Stimulated activated CD4-positive, alpha-beta T cell treated with anti-CD3 and anti-CD28 coated beads, TNF-alpha, amount 100 ng/mL, for 24 hours (primary cell): ENCODE results near the gene IGSF23.
"Not testable (repeated sequence)": the region's sequence is repeated elsewhere in the genome, so short reads cannot be mapped to it uniquely, and the experiment has no call there.

ENCODE experiments used
- DNase-seq, 3 experiments: peaks; one replicate each; pipeline ENCODE4 v3.0.0-alpha.2; 2020; ENCODE audit warnings: low read depth in 3 of 3

The IGSF23 gene

DNA sequence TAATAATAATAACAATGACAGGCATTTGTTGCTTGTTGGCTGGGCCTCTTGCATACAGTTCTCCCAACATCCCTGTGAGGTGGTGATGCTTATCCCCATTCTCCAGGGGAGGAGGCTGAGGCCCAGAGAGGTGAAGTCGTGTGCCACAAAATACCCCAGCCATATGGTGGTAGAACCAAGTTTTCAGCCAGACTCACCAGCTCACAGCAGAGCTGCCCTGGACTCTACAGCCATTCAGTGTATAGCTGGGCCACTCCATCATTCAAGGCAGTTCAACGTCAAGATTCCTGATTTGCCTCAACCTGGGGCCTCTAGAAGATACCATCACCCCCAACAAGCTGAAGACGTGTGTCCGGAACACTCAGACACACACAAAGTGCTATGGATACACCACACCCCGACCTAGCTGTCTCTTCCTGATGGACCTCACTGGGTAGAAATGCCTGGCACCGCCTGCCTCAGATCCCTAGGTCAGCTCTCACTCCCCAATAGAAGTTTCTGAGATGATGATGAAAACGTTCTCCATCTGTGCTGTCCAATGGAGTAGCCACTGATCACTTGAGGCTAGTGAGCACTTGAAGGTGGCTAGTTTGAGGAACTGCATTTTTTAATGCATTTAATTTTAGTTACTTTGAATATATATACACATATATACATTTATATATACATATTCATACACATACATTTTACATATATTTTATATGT lies 53.6 kb downstream of the IGSF23 start:
- no peak for DNase-seq

DNA sequence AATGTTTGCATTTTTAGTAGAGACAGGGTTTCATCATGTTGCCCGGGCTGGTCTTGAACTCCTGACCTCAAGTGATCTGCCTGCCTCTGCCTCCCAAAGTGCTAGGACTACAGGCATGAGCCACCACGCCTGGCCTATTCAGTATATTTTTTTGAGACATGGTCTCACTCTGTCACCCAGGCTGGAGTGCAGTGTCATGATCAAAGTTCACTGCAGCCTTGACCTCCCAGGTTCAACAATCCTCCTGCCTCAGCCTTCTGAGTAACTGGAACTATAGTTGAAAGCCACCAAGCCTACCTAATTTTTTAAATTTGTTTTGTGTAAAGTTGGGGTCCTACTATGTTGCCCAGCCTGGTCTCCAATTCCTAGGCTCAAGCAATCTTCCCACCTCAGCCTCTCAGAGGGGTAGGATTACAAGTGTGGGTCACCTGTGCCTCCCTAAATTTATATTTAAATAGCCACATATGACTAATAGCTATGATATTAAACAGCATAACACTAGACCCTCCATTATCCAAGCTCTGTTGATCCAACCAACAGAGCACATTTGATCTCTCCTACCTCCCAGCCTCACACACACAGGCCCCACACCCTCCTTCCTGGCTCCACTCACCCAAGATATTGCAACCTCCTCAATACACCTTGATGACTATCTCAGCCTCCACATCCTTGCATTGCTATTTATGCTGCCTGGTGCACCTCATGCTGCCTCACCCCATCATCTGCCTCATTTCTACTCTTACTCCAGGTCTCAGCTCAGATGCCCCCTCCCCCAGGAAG lies 55.8 kb downstream of the IGSF23 start:
- DNase-seq: no peak

DNA sequence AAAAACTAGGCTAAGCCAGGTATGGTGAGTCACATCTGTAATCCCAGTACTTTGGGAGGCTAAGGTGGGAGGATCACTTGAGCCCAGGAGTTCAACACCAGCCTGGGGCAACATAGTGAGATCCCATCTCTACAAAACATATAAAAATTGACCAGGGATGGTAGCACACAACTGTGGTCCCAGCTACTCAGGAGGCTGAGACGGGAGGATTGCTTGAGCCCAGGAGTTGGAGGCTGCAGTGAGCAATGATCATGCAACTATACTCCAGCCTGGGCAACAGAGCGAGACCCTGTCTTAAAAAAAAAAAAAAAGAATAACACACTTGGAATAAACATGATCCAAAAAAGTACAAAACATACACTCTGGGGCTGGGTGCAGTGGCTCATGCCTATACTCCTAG lies 56.7 kb downstream of the IGSF23 start:
- DNase-seq: not testable (repeated sequence)

DNA sequence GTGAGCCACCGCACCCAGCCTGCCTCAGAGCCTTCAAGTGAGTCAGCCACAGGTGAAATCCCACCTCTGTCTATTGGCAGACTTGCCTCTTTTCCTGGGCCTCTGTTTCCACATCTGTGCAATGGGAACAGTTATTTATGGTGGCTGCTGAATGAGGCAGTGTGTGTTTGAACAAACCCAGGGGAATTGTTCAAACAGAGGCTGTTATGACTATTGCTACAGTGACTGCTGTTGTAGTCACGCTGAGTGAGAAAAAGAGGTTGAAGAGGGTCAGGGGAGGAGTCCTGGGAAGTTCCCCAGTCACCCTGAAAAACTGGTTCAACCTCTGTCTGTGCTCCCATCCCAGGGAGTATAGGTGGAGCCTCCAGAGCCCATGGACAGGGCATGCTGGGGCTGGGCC lies 58.0 kb downstream of the IGSF23 start, which contains the start of gene CEACAM19:
TSS of gene CEACAM19 (plus strand) at position 83 of the 400 bp plus-strand sequence. CDS start 450 bp downstream, outside the sequence.
- DNase-seq: no peak

DNA sequence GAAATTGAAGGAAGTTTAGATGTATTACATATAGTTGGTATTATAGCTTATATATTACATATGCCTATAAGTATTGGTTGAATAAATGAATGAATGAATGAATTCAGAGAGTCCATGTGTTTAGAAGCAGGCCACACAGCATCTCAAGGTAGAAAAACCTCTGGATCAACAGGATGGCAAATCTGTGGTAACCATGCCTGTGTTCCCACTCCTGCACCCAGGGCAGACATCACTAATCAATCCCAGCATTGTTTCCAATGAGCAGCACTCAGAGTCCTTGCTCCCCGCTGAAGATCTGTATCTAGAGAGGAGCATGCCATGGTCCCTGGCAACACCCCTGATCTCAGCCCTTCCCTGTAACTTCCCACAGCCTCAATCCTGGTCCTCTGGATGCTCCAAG lies 58.9 kb downstream of the IGSF23 start:
- DNase-seq: no peak

DNA sequence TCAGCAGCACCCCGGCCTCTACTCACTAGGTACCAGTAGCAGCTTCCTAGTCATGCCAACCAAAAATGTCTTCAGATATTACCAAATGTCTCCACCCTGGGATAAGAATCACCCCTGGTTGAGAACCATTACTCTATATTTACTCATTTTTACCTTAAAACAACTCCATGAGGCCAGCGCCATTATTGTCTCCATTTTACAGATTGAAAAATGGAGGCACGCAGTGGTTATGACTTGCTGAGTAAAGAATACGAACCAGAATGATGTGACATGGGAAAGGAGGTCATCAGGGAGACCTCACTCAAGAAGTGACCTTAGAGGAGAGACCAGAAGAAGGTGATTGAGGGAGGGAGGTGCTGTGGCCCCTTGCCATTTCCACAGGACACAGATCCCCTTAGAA lies 60.1 kb downstream of the IGSF23 start:
- DNase-seq: no peak

DNA sequence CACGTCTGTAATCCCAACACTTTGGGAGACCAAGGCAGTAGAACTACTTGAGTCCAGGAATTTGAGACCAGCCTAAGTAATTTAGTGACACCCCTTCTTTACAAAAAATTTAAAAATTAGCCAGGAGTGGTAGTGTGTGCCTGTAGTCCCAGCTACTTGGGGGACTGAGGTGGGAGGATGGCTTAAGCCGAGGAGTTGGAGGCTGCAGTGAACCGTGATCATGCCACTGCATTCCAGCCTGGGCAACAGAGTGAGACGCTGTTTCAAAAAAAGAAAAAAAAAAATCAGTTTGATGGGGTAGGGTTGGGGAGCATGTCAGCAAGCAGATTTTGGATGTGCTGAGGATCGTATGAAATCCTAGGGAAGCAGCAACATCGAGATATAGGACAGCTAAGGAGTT lies 62.2 kb downstream of the IGSF23 start:
- no peak for DNase-seq

DNA sequence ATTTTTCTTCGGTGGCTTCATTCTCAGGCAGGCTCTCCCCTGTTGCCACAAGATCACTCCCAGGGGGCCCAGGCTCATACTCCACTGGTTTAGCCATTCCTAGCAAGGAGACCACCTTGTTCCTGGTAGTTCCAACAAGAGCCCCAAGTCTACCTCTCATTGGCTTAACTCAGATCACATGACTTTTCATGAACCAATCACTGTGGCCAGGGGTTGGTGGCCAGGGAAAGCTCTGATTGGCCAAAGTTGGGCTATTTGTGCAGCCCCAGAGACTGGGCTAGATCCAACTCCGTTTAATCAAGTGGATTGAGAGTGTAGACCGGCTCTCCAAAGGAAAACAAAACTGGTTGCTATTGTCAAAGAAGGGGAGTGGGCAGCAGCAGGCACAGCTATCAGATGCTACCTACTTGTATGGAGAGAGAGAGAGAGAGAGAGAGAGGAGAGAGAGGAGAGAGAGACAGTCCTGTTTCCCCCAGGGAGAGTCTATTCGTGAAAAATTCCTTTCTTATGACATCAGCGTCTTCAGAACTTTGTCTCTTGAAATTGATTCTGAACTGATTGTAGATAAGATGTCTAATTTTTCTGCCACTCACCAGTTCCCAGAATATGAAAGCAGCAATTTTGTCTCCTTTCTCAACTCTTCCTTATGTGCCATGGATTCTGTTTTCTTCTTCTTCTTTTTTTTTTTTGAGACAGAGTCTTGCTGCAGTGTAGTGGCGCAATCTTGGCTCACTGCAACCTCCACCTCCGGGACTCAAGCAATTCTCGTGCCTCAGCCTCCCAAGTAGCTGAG lies 63.9 kb downstream of the IGSF23 start:
- no peak for DNase-seq

DNA sequence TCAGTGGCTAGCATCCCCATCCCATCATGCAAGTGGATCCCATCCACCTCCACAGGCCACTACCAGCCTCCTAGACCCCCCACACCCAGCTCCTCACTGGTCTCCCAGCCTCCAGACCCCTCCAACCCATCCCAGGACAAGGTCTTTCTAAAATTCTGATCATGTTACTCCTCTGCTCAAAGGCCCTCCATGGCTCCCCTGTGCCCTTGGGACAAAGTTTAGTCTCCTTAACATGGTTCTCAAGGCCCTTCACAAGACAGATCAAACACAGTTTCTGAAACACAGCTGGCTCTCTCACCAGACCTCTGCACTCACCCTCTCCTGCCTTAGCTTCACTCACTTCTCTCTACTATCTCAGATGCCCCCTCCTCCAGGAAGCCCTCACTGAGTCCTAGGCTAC lies 67.2 kb downstream of the IGSF23 start:
- DNase-seq: no peak

DNA sequence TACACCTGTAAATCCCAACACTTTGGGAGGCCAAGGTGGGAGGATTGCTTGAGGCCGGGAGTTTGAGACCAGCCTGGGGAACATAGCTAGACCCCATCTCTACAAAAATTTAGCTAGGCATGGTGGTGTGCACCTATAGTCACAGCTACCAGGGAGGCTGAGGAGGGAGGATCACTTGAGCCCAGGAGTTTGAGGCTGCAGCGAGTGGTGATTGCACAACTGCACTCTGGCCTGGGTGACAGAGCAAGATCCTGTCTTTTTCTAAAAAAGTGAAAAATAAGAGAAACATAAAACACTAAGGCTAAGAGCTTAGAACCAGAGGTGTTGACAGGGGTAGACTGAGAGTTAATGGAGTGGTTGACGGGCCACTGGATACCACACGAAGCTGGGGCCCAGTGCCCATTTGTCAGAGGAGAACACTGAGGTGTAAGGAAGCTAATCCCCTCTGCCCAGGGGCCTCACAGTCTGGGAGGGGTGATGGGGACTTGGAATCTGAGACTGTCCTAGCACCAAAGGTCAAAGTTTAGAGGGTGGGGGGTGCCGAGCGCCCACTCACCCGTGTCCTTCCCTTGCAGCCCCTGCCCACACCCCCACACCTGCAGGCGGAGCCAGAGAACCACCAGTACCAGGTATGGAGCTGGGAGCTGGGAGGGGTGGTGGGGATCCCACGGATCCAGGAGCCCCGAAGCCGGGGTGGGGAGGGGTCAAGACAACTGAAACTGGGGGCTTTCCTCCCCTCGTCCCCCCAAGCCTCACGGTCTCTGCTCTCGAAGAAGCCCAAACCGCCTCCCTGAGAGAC lies 68.8 kb downstream of the IGSF23 start:
- no peak for DNase-seq

DNA sequence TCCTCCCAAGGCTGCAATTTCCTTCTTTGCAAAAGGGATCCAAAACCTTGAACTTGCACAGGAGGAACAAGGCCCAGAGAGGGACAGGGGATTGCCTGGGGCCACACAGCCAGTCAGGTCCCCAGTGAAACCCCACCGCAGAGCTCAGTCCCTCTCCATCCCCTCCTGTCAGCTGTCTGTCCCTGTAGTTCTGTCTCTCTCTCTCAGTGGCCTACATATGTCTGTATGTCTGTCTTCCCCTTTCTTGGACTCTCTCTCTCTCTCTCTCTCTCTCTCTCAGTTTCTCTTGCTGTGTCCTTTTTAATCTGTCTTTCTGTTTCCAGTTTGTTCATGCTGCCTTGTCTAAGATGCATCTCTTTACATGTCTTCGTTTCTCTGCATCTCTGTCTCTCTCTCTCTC lies 69.4 kb downstream of the IGSF23 start:
- no peak for DNase-seq

DNA sequence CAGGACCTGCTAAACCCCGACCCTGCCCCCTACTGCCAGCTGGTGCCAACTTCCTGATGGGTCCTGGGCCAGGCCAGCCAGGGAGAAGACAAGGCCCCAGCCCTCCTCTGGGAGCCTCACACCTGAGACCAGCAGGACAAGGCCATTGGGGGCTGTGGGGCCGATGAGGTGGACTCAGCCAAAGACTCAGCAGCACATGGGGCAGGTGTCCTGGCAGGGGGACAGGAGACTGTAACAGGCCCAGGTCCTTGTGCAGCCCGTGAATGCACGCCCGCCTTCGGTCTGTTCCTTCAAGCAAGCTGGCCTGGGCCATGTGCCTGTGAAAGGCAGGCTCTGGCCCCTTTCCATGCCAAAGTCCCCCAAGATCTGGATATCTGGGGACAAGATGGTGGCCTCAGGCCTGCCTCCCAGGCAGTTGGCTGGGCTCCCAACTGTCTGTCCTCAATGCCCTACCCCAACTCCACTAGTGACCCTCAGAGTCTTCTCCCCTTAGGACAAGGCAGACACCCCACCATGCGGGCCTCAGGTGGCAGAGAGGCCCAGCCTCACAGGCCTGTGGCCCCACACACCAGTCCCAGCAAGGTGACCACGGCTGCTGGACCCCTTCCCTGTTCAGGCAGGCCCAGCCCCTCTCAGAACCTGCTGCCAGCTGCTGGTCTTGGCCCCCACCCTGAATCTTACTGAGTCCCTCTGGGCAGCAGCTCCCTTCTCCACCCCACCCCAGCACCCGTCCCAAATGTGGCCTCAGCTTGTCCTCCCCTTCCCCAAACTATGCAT lies 70.3 kb downstream of the IGSF23 start:
- no peak for DNase-seq

DNA sequence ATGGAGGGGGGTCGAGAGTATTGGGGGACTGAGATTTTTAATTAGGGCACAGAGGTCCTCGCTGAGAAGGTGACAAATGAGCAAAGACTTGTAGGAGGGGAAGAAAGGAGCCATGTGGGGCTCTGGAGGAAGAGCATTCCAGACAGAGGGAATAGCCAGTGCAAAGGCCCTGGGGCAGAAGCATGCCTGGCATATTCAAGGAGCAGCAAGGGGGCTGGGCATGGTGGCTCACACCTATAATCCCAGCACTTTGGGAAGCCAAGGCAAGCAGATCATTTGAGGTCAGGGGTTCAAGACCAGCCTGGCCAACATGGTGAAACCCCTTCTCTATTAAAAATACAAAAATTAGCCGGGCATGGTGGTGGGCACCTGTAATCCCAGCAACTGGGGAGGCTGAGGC lies 71.0 kb downstream of the IGSF23 start:
- not testable (repeated sequence) for DNase-seq

DNA sequence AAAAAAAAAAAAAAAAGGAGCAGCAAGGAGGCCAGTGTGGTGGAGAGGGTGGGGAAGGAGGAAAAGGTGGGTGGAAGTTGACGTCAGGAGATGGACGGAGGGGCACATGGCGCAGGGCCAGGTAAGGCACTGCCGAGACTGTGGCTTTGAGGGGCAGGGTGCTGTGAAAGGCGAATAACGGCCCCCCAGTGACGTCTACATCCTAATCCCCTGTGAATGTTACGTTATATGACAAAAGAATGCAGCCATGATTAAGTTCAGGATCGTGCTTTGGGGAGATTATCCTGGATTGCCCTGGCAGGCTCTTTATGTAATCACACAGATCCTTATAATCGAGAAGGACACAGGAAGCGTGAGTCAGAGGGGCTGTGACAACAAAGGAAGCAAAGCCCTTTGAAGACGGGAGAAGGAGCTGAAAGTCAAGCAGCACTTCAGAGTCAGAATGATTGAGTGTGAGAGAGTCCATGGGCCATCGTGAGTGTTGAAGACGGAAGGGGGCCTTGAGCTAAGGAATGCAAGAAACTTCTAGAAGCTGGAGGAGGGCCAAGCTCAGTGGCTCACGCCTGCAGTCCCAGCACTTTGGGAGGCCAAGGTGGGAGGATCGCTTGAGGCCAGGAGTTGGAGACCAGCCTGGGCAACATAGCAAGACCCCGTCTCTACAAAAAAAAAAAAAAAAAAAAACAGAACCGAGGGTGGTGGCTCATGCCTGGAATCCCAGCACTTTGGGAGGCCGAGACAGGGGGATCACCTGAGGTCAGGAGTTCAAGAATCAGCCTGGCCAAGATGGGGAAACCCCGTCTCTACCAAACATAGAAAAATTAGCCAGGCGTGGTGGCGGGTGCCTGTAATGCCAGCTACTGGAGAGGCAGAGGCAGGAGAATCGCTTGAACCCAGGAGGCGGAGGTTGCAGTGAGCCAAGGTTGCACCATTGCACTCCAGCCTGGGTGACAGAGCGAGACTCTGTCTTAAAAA lies 71.8 kb downstream of the IGSF23 start:
- no peak for DNase-seq

DNA sequence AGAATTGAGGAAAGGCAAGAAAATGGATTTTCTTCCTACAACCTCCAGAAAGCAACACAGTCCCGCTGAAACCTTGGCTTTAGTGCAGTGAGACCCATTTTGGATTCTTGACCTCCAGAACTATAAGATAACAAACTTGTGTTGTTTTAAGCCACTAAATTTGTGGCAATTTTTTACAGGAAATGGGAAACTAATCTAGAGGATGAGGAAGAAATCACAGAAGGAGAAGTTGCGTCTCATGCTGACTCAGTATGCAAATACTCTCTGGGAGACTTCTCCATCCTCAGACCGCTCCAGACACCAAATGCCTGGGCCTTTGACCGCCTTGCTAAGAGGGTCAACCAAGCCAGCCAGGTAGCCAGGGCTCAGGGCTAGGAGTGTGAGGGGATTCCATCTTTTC lies 72.5 kb downstream of the IGSF23 start:
- DNase-seq: no peak
